Measurements from ENCODE around the gene SLC22A15.
"Not testable (repeated sequence)": the region's sequence is repeated elsewhere in the genome, so short reads cannot be mapped to it uniquely, and the experiment has no call there.

Gene SLC22A15
- 3.2 to 30.9 (median 18.3) reads per million in 17 experiments for total RNA-seq

DNA sequence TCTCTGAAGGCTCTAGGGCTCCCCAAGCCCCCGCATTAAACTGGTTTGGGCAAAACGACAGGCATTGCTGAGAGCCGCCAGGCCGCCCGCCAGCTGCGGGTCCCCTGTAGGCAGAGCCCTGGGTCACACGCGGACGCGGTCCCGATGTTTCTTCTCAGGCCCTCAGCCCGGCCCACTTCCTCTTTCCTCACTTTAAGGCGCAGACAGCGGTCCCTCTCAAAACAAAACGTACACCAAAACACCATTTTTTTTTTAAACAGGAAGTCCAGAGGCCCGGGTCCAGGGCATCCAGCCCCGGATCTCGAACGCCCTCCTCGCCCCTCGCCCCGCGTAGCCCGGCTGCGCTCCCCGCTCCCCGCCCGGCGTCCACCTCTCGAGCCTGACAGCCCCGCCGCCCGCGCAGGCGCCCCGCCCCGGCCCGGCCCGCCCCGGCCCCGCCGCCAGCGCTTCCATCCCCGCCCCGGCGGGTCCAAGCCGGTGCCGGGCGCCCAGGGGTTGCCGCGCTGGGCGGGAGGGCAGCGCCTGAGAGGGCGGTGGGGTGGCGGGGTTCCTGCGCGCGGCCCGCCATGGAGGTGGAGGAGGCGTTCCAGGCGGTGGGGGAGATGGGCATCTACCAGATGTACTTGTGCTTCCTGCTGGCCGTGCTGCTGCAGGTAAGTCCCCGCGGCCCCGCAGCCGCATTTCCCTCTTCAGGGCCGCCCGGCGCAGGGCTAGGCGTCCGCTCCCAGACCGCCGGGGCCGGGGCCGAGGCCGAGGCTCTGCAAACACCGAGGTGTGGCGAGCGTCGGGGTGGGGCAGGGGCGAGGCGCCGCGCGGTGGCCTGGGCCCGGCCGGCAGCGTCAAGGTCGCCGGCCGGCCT, at the start of gene SLC22A15:
Gene SLC22A15 (plus strand): TSS at position 452 of the 859 bp plus-strand sequence. CDS start 115 bp downstream, at position 567.
- peak; percentile 92 to 96 (median 95) for DNase-seq

DNA sequence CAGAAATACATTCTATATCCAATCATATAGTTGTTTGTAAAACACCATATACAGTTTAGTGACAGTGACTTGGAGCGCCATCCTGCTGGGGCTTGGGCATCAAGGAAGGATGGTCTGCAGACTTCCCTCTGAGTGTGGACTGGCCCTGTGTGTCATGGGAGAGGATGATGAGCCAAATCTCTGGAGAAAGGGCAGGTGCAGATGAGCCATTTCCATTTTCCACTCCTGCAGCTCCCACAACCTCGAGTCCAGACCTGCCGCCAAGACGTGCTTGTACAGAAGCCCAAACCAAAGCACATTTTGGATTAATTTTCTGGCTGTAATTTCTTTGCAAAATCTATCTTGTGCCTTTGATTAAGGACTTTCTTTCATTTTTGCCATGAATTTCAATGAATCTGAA, 48.3 kb upstream of the SLC22A15 start:
- DNase-seq, result no peak

DNA sequence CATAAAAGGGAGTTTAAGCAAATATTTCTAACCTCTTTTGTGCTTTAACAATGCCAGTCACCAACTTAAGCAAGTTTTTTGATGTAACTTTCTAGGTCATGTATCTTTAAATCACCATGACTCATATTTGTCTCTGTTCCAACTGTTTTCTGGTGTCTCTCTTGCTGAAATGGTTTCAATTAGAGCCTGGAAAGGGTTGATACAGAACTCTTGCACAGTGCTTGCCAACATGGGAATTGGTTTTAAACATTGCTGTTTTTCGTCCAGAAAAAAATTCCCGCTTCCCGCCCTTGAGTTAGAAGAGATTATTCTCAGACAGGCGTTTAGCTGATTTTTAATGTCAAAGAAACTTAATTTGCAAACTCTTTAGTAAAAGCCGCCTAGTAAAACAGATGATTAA, 46.4 kb upstream of the SLC22A15 start:
- DNase-seq, result no peak

DNA sequence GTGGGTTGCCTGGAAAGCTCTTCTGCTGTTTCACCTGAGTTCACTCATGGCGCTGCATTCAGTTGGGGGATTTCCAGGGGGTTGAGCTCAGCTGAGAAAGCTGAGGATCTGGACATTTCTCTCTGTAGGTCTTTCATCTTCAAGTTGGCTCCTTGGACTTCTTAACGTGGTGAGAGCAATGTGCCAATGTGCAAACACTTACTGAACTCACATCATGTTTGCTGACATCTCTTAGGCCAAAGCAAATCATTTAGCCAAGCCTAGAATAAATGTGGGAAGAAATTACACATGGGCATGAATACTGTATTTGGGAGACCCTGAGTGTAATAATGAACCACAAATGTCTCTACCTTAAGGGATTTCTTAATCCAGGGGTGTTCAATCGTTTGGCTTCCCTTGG, 42.7 kb upstream of the SLC22A15 start:
- DNase-seq, result no peak

DNA sequence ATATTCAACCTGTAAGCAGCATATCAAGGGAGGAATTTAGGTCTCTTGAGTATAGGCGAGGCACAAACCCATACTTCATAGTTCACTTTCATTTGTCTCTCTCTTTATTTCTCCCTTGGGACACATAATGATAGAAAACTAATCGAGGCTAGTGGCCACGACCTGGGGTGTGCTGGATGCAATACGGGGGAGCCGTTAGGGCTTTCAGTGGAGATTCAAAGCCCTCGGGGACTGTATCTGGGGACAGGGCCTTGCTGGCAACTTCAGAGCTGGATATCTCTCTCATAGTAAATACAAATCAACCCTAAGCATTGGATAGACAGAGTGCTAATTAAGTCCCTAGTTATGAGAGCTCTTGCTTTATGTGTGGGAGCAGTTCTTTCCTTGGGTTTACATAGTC, 36.9 kb upstream of the SLC22A15 start:
- DNase-seq, result no peak

DNA sequence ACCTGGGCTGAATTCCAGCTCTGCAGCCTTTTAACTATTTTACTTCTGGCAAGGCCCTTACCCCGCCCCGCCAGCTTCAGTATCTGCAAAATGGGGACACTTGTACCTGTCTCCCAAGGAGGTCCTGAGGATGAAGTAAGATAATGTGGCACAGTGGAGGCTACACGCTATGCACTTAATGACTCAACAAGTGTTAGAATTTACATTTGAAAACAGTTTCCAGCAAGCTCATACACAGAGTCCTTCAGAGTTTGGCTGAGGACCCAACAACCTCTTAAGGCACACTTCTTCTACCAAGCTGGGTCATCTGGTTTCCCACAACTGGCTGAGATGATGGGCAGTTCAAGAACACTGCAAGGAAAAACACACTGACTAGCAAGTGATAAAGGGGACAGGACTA, 30.2 kb upstream of the SLC22A15 start:
- no peak for DNase-seq

DNA sequence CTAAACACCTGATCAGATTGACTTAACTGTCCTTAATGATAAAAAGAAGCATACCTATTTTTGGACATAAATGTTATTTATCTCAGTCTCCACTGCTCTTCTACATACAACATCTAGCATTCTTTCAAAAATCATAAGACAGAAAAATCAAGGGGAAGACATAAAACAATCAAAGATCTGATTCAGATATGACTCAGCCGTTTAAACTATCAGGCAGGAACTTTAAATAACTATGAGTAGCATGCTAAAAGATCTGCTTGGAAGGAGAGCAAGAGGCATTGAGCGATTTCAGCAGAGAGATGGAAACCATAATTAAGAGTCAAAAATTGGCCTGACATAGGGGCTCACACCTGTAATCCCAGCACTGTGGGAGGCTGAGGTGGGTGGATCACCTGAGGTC, 27.2 kb upstream of the SLC22A15 start:
- DNase-seq, result no peak

DNA sequence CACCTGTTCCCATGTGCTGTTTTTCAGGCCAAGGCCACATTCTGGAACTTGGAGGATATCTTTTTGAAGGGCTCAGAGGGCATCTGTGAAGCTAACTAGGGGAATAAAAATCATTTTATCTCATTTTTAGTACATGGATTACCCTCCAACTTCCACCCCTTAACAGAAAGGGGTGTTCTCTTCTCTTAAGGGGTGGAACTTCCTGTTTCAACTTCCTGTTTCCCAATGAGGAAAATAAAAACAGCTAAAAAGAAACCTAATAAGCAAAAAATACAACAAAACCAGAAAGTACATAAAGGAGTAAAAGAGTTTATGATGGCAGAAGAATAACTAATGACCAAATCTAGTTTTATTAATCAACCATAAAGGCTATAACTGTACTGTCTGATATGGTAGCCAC, 24.8 kb upstream of the SLC22A15 start:
- peak in 3 of 4 experiments; percentile 3 to 57 (median 53) for DNase-seq

DNA sequence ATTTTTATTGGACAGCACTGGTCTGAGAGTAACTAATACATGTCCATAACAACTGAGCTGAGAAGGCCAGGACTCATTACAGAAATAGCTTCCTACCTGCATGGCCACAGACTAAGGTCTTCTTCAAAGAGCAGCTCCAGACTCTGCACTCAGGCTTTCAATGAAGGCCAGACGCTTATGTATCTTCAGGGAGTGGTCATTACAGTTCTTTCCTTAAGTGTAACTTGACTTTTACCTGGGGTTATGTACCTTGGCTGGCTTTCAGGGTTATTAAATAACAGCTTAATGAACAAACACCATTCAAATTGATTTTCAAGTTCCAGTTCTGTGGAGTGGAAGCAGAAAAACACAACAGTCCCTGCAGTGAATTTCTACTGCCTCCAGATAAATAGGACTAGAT, 23.8 kb upstream of the SLC22A15 start:
- DNase-seq, result no peak

DNA sequence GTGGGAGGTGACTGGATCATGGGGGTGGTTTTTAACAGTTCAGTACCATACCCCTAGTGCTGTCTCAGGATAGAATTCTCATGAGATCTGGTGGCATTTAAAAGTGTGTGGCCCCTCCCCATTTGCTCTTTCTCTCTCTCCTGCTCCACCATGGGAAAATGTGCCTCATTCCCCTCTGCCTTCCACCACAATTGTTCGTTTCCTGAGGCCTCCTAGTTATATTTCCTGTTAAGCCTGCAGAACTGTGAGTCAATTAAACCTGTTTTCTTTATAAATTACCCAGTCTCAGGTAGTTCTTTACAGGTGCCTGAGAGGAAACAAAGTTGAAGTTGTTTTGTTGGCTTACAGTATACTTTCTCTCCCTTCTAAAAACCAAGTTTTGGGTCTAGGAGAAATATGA, 23.1 kb upstream of the SLC22A15 start:
- no peak for DNase-seq

DNA sequence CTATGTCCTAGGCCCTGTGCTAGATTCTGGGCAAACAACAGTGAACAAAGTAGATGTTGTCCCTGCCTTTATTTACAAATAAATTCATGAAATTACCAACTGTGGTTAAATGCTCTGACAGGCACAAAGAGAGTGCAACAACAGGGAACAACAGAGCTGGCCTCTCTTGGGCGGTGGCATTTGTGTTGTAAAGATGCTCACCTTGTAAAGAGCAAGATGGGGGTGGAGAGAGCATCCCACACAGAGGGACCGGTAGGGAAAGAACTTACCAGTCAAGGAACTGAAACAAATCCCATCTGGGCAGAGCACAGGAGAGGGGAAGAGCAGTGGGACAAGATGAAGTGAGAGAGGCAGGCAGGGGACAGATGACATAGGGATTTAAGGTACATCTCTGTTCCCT, 21.6 kb upstream of the SLC22A15 start:
- no peak for DNase-seq

DNA sequence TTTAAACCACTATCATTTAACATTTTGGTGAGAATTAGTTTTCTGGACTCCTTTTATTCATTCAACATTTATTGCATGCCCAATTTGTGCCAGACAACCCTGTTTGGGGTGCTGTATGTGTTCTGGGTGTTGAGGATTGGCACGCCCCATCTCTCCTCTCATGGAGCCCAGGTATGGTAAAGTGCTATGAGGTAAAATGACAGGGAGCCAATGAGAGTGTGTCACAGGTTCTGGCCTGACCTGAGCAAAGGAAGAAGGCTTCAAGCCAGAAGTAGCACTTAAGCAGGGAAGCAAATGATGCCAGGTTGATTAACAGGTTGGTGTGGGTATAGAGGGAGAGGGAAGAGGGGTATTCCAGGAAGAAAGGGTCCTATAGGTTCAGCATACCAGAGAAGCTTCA, 21.1 kb upstream of the SLC22A15 start:
- DNase-seq, result no peak

DNA sequence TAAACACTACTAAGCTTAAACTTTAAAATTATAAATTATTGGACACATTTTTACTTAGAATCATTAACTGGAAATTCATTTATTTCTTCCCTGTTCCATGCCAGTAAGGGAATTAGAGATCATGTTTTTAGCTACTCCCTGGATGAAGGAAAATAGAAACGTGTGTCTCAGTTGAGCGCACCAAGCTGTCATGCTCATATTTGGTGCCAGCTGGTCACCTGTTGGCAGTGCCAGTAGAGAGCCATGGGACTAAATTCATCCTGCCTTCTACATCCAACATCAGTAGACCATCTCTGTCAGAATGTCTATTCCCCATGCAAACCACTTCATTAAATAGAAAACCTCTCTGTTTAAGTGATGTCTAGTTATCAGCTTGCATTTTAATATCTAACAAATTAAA, 17.4 kb upstream of the SLC22A15 start:
- no peak for DNase-seq

DNA sequence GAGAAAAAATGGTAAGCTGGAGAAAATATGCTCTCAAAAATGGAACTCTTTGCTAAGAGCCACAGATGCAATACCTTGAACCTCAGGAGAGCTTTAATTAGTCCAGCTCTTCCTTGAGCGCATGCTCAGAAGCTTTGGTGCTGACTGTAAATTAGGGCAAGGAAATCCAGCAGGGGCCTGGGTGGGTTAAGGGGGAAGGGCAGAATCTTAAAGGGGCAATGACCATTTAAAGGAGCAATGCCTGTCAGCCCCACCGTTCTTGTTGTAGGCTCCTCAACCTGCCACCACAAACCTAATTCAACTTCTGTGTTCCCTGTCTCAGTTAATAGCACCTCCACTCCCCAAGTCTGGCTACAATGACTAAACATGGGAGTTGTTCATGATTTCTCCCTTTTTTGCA, 6.8 kb upstream of the SLC22A15 start:
- no peak for DNase-seq

DNA sequence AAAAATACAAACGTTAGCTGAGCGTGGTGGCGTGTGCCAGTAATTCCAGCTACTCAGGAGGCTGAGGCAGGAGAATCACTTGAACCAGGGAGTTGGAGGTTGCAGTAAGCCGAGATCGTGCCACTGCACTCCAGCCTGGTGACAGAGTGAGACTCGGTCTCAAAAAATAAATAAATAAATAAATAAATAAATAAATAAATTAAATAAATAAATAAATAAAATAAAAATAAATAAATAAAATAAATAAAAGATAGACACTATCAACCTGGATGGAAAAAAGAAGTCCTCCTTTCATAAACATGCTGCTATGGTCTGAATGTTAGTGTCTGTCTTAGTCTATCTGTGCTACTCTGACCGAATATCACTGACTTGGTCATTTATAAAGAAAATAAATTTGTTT, 4.5 kb upstream of the SLC22A15 start:
- not testable (repeated sequence) for DNase-seq

DNA sequence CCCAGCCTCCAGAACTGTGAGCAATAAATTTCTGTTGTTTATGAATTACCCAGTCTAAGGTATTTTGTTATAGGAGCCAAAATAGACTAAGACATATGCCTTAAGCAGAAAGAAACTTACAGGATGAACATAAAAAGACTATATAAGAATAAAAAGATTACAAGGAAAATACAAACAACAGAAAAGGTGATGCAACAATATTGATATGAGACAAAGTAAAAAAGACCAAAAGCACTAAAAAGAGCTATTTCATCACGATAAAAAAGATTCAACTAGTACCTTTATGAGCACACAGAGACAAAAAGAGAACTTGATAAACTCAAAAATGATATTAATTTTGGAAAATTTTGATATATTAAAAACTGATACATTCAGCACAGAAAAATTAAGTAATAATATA, 3.2 kb upstream of the SLC22A15 start:
- DNase-seq, result no peak

DNA sequence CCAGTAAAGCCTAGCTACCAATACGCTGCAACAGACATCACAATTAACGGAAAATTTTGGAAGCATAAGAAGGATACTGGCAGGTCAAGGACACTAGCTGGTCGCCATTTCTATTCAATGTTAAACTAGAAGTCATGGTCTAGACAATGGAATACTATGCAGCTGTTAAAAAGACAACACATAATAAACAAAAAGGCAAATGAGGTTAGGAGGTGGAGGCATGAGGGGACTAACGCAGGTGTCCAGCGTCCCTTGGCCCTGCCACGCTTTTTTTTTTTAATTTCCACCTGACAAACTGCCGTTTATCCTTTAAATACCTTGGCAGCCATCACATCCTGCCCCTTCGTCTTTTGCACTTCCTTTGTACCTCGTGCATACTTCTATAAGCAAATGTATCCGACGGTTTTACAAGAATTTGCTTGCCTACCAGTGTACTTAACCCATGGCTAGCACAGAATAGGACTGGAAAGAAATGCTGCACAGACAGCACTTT, 698 bp upstream of the SLC22A15 start:
- DNase-seq, result no peak

DNA sequence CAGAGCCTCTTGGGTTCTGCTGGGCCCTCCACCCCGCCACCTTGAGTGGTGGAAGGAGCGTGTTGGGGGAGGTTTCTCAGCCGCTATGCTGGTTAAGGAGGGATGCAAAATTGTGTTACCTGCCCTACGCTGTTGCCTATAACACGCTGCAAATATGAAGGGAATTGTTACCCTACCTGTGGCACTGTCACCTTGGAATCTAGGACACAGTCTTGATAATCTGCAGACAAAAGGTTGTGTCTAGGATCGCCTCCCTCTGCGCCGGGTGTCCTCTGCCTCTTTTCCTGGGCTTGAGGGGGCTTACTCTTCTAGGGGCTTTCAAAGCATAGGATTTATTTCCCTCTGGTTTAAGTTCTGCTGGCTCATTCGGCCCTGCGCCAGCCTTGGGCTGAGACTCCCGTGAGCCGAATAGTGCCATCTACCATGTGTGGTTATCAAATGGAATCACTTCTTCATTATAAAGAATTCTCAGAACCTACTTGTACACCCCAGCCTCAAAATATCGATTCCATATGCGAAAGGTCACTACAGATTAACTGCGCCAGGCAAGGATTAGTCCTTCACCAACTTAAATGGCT, 697 bp downstream of the SLC22A15 start:
- DNase-seq, result peak; percentile 28 to 53 (median 44)

DNA sequence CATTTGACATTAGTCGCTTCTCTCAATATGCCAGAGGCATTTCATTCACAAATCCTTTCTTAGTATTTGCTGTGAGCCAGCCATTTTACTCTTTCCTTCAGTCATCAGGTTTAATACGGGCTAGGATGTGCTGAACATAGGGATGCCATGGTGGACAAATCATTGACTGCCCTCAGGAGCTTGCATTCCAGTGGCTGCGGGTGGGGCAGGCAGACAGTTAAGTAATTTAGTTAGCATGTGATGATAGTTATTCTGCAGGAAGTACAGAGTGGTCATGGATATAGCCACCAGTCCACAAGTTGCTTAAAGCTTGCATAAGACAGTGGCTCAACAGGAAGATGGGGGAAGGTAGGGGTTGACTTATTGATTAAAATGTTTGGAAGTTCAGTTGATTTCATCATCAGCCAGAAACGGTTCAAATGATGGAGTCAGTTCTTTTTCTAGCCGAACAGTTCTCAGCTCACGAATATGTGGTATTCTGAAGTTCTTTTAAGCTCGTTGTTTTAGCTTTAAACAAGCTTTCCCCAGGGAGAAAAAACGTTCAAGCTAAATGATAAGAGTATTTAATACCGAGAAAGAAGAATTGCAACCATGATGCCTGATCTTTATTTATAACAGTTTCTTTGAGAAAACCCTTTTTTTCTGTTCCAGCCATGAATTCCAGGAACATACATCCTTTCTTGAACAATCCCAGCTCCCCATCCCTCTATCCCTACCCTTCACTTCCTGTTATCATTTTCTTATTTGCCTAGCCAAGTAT, 1.4 kb downstream of the SLC22A15 start:
- peak; percentile 77 to 90 (median 84) for DNase-seq

DNA sequence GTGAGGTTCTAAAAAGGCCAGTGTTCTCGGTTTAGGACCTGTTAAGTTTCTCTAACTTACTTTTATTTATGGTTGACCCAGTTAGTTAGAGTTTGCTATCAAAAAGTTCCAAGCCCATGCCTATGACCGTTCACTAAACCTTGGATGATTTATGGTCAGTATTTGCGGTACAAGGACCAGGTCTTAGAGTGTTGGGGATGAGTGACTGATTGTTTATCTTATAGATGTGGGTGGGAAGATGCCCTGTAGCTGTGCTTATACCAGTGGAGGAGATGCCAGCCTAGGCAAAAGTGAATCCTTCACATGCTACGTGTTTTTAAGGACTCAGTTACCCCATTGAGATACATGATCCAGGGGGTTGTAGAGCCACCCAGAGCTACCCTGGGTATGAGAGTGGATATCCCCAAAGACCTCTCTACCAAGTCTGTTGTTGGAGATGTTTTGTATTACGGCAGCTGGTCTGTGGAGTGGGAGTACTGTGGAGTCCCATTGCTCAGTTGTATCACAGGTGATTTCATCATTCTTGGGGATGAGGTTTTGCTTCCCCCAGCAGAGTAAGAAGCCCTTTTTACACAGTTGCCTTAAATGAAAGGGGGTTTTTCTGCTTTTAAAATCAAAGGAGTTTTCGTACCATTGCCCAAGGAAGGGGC, 2.1 kb downstream of the SLC22A15 start:
- peak; percentile 26 to 65 (median 47) for DNase-seq

DNA sequence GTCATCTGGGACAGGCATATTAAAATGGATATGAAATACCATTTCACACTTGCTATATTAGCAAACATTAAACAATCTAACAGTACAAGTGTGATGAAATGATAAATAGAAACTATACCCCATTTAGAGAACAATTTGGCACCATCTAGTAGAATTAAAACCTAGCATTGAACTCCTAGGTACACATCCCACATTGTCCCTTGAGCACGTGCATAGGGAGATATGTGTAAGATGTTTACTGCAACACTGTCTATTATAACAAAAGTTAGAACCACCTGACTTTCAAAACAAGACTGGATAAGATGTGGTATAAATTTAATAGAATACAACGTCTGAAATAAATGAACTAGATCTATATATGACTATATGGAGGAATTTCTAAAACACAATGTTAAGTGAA, 3.8 kb downstream of the SLC22A15 start:
- no peak for DNase-seq

All from suppressor macrophage (primary cell).